HepG2 (cell line): ENCODE measurements around the gene RETREG2. TPM values are rescaled to one million over a fixed set of nuclear protein-coding genes. Genes with fewer than 3 reads are reported as not detected.

Experiments
- AKAP8 ChIP-seq: sonication (generic); formaldehyde crosslinking; IDR thresholded peaks from 2 replicates; pipeline ENCODE4 v1.5.1; 2020; ENCODE audit warnings: mild to moderate bottlenecking, missing genetic modification reagents
- ARNT ChIP-seq: fragments of 450-650 bp; IDR thresholded peaks from 2 replicates; pipeline ENCODE4 v1.6.1; 2017
- BRCA1 ChIP-seq: sonication (generic); formaldehyde crosslinking; IDR thresholded peaks from 2 replicates; pipeline ENCODE4 v1.4.0; 2020; ENCODE audit warnings: missing genetic modification reagents
- CHCHD3 ChIP-seq: sonication (generic); formaldehyde crosslinking; IDR thresholded peaks from 2 replicates; pipeline ENCODE4 v1.8.0; 2022; ENCODE audit warnings: mild to moderate bottlenecking, missing genetic modification reagents, moderate library complexity
- GABPB1 ChIP-seq: IDR thresholded peaks from 2 replicates; pipeline ENCODE4 v1.6.1; 2016; ENCODE audit warnings: mild to moderate bottlenecking, missing genetic modification reagents, moderate library complexity, missing compliant biosample characterization
- GATAD2A ChIP-seq: IDR thresholded peaks from 2 replicates; pipeline ENCODE4 v1.6.1; 2016
- KLF16 ChIP-seq, 2 experiments: sonication (generic) in 1 of 2; formaldehyde crosslinking in 1 of 2; IDR thresholded peaks; 2 replicates each; pipeline versions ENCODE4 v1.6.1 to v1.8.0; 2016 to 2023; ENCODE audit warnings: missing genetic modification reagents in 2 of 2, missing compliant biosample characterization in 1 of 2
- KMT2B ChIP-seq: IDR thresholded peaks from 2 replicates; pipeline ENCODE4 v1.6.1; 2016; ENCODE audit warnings: missing genetic modification reagents, missing compliant biosample characterization
- MED13 ChIP-seq: sonication (generic); formaldehyde crosslinking; IDR thresholded peaks from 2 replicates; pipeline ENCODE4 v1.5.0; 2020; ENCODE audit warnings: missing genetic modification reagents
- MYPOP ChIP-seq: sonication (generic); formaldehyde crosslinking; IDR thresholded peaks from 2 replicates; pipeline ENCODE4 v1.8.1; 2023; ENCODE audit warnings: mild to moderate bottlenecking, moderate library complexity, missing genetic modification reagents
- NBN ChIP-seq: fragments of 450-650 bp; conservative IDR thresholded peaks from 2 replicates; pipeline ENCODE4 v1.6.1; 2017
- NR1H2 ChIP-seq: sonication (generic); formaldehyde crosslinking; IDR thresholded peaks from 2 replicates; pipeline ENCODE4 v1.8.1; 2022; ENCODE audit warnings: low read depth, missing genetic modification reagents, borderline replicate concordance
- SRSF9 ChIP-seq: fragments of 200-400 bp; formaldehyde crosslinking; IDR thresholded peaks from 2 replicates; pipeline ENCODE4 v1.6.1; 2018; ENCODE audit warnings: borderline replicate concordance, mild to moderate bottlenecking, low read depth, low read length; ENCODE audit not compliant: insufficient read depth, poor library complexity, severe bottlenecking
- ZBTB8A ChIP-seq: sonication (generic); formaldehyde crosslinking; IDR thresholded peaks from 2 replicates; pipeline ENCODE4 v1.4.0; 2020; ENCODE audit warnings: mild to moderate bottlenecking, low read depth, missing genetic modification reagents, borderline replicate concordance
- ZNF224 ChIP-seq: sonication (generic); formaldehyde crosslinking; IDR thresholded peaks from 2 replicates; pipeline ENCODE4 v1.5.0; 2020; ENCODE audit warnings: mild to moderate bottlenecking, missing genetic modification reagents
- ZNF292 ChIP-seq: sonication (generic); formaldehyde crosslinking; IDR thresholded peaks from 2 replicates; pipeline ENCODE4 v1.8.1; 2022; ENCODE audit warnings: mild to moderate bottlenecking, low read depth, missing genetic modification reagents, borderline replicate concordance
- ZNF460 ChIP-seq: sonication (generic); formaldehyde crosslinking; IDR thresholded peaks from 2 replicates; pipeline ENCODE4 v1.5.1; 2020; ENCODE audit warnings: missing genetic modification reagents, mild to moderate bottlenecking, borderline replicate concordance
- ZNF468 ChIP-seq: sonication (generic); formaldehyde crosslinking; IDR thresholded peaks from 2 replicates; pipeline ENCODE4 v1.8.0; 2022; ENCODE audit warnings: mild to moderate bottlenecking, moderate library complexity, missing genetic modification reagents
- ZNF709 ChIP-seq: sonication (generic); formaldehyde crosslinking; IDR thresholded peaks from 2 replicates; pipeline ENCODE4 v1.5.0; 2020; ENCODE audit warnings: mild to moderate bottlenecking, missing genetic modification reagents
- ZNF788 ChIP-seq: sonication (generic); formaldehyde crosslinking; IDR thresholded peaks from 2 replicates; pipeline ENCODE4 v1.5.0; 2020; ENCODE audit warnings: mild to moderate bottlenecking, missing genetic modification reagents, borderline replicate concordance
- ZNF839 ChIP-seq: sonication (generic); formaldehyde crosslinking; IDR thresholded peaks from 2 replicates; pipeline ENCODE4 v1.4.0; 2020; ENCODE audit warnings: missing genetic modification reagents, mild to moderate bottlenecking, borderline replicate concordance
- polyA plus RNA-seq, 8 experiments: library from polyadenylated mRNA; depleted of rRNA in 3 of 8; stranded (reverse) in 7 of 8; unstranded in 1 of 8; fragments of >200 nt; fragmentation: Illumina TruSeq in 4 of 8; extraction: Trizol in 4 of 8; gene quantifications; 2 replicates each; pipeline versions ENCODE4 v1.2.1 to v1.2.3, GENCODE V29; 2011 to 2016; ENCODE audit warnings: low read depth in 4 of 8, missing spikeins in 1 of 8, mixed read lengths in 1 of 8; ENCODE audit not compliant: insufficient read depth in 1 of 8
- total RNA-seq, 5 experiments: library from RNA; depleted of rRNA; stranded (reverse); fragments of >200 nt; fragmentation: Illumina TruSeq; extraction: Trizol; gene quantifications; 2 replicates each; pipeline ENCODE4 v1.2.3, GENCODE V29; 2016; ENCODE audit warnings: low read depth in 1 of 5
- TF ChIP-seq, protein P1 (sequence below): sonication (generic); formaldehyde crosslinking; IDR thresholded peaks from 2 replicates; pipeline ENCODE4 v1.5.1; 2020; ENCODE audit warnings: mild to moderate bottlenecking, missing genetic modification reagents, moderate library complexity
- TF ChIP-seq, protein P2 (sequence below): sonication (generic); formaldehyde crosslinking; conservative IDR thresholded peaks from 2 replicates; pipeline ENCODE4 v1.8.0; 2022; ENCODE audit warnings: low read depth, missing genetic modification reagents

Gene RETREG2
- total and polyA plus RNA-seq, 2 of the 13 experiments (the other 11 are each of a cell fraction or from before 2014, with no cell fraction given), result 86.0 to 134 TPM

DNA sequence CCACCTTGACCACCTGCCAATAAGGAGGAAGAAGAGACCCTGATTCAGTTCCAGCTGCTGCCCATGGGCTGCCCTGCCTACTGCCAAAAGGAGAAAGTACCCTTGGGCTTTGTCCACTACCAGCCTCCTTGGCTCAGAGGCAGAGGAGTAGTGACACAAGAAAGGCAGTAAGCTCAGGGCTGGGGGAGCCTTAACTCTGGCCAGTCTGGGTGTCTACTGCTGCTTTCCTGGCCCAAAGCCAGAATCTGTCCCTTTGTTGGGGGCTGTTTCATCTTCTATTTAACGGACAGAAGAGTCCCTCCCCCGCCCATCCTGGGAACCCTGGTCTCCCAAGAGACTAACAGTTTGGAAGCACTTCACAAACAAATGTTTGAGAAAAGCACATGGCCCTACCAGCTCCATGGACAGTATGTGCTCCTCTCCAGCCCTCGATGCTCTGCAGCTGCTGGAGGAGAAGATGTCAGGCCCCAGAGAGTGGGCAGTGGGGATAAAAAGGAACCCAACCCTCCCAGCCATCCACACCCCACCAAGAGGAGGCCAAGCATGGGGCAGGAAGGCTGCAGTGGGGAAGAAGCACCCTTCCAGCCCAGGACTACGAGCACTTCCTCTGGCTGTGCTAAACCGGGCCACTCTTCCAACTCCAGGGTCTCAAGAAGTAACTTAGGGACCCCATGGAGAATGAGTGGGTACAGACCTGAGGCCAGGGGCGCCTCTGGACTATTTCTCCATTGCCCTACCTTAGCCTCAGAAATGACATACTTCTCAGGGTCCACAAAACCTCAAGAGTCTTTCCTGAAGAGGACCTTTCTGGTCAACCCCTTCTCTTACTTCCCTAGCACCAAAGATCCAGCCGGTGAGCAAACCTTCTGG is 50.2 kb downstream of the RETREG2 start (continued):
- TF ChIP-seq ZBTB8A (CRISPR knock-in tag) (no peak), ZNF292 (CRISPR knock-in tag) (no peak), ARNT (no peak), MYPOP (CRISPR knock-in tag) (no peak), CHCHD3 (no peak), GABPB1 (no peak), ZNF460 (CRISPR knock-in tag) (no peak), ZNF709 (no peak), ZNF468 (no peak), ZNF788 (CRISPR knock-in tag) (no peak), NBN (no peak), MED13 (CRISPR knock-in tag) (no peak), ZNF839 (CRISPR knock-in tag) (no peak), NR1H2 (CRISPR knock-in tag) (no peak), GATAD2A (CRISPR knock-in tag) (no peak), KLF16 (CRISPR knock-in tag; IDR thresholded peaks at IDR 0.05) (no peak), ZNF224 (CRISPR knock-in tag) (no peak), AKAP8 (CRISPR knock-in tag) (0 out of 2 replicates have a peak, but pooled peaks have one; percentile 53), KMT2B (CRISPR knock-in tag) (0 out of 2 replicates have a peak, but pooled peaks have one; percentile 38), BRCA1 (CRISPR knock-in tag) (no peak), SRSF9 (no peak)
- TF ChIP-seq, protein P1, sequence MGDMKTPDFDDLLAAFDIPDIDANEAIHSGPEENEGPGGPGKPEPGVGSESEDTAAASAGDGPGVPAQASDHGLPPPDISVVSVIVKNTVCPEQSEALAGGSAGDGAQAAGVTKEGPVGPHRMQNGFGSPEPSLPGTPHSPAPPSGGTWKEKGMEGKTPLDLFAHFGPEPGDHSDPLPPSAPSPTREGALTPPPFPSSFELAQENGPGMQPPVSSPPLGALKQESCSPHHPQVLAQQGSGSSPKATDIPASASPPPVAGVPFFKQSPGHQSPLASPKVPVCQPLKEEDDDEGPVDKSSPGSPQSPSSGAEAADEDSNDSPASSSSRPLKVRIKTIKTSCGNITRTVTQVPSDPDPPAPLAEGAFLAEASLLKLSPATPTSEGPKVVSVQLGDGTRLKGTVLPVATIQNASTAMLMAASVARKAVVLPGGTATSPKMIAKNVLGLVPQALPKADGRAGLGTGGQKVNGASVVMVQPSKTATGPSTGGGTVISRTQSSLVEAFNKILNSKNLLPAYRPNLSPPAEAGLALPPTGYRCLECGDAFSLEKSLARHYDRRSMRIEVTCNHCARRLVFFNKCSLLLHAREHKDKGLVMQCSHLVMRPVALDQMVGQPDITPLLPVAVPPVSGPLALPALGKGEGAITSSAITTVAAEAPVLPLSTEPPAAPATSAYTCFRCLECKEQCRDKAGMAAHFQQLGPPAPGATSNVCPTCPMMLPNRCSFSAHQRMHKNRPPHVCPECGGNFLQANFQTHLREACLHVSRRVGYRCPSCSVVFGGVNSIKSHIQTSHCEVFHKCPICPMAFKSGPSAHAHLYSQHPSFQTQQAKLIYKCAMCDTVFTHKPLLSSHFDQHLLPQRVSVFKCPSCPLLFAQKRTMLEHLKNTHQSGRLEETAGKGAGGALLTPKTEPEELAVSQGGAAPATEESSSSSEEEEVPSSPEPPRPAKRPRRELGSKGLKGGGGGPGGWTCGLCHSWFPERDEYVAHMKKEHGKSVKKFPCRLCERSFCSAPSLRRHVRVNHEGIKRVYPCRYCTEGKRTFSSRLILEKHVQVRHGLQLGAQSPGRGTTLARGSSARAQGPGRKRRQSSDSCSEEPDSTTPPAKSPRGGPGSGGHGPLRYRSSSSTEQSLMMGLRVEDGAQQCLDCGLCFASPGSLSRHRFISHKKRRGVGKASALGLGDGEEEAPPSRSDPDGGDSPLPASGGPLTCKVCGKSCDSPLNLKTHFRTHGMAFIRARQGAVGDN (CRISPR knock-in tag), result no peak
- TF ChIP-seq, protein P2, sequence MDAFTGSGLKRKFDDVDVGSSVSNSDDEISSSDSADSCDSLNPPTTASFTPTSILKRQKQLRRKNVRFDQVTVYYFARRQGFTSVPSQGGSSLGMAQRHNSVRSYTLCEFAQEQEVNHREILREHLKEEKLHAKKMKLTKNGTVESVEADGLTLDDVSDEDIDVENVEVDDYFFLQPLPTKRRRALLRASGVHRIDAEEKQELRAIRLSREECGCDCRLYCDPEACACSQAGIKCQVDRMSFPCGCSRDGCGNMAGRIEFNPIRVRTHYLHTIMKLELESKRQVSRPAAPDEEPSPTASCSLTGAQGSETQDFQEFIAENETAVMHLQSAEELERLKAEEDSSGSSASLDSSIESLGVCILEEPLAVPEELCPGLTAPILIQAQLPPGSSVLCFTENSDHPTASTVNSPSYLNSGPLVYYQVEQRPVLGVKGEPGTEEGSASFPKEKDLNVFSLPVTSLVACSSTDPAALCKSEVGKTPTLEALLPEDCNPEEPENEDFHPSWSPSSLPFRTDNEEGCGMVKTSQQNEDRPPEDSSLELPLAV (CRISPR knock-in tag), result no peak
